ENCODE results near the gene COPA. TPM values are rescaled to one million over a fixed set of nuclear protein-coding genes. Genes with fewer than 3 reads are reported as not detected.

COPA gene
- polyA plus RNA-seq, 3 donors = 76.7 to 199 (median 195) TPM

DNA sequence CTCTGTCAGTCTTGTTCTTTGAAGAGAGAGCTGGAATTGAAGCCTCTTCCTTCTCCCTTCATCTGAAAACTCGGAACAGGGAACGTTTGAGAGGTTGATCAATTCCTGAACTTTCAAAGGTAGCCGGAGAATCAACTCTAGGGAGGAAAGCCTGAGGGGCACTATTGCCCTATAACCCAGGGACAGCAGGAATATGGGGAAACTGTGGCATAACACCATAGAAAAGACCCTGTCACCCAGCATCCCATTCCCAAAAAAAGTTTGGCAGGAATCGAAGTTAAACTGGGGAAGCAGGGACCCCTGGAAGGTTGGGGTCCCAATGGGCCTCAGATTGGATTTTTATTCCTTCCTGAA lies 18.7 kb upstream of the COPA start:
- Histone ChIP-seq H3K27me3 (ENCODE audit: control insufficient read depth in 2 of 2, insufficient read depth in 2 of 2, low read length in 2 of 2) (no peaks in the 10 kb centered on the region), H3K4me2 (replicated peaks; ENCODE audit: extremely low read depth, low read length, poor library complexity, severe bottlenecking) (no peak overlapping the region), H3K9me3 (replicated peaks in 1 of 2; ENCODE audit: control insufficient read depth in 1 of 2, insufficient read depth in 1 of 2, low read length in 2 of 2) (no peaks in the 10 kb centered on the region), H3K9ac (ENCODE audit: insufficient read depth, low read length, poor library complexity, severe bottlenecking) (no peak overlapping the region), H3K27ac (ENCODE audit: low read depth in 1 of 2, low read length in 2 of 2) (no peak overlapping the region), H3K4me1 (ENCODE audit: control insufficient read depth in 1 of 2, insufficient read depth in 2 of 2, low read length in 2 of 2) (no peaks in the 10 kb centered on the region), H2AFZ (ENCODE audit: insufficient read depth, low read depth, low read length, poor library complexity, severe bottlenecking) (no peak overlapping the region), H3K79me2 (ENCODE audit: insufficient read depth, low read length) (no peaks in the 10 kb centered on the region), H4K20me1 (ENCODE audit: insufficient read depth, low read length) (peaks cover 16% of the 10 kb centered on the region), H3K4me3 (replicated peaks in 1 of 3; ENCODE audit: low read depth in 2 of 3, low read length in 3 of 3) (no peak overlapping the region), H3K36me3 (replicated peaks in 1 of 2; ENCODE audit: control insufficient read depth in 1 of 2, insufficient read depth in 2 of 2, low read length in 2 of 2) (peaks cover 33 to 51% of the 10 kb centered on the region in 2 donors)
- WGBS (ENCODE audit: insufficient coverage) = no CpG with 5 or more reads among the region's 4 CpGs
- DNase-seq = no peak
- TF ChIP-seq, protein P1, sequence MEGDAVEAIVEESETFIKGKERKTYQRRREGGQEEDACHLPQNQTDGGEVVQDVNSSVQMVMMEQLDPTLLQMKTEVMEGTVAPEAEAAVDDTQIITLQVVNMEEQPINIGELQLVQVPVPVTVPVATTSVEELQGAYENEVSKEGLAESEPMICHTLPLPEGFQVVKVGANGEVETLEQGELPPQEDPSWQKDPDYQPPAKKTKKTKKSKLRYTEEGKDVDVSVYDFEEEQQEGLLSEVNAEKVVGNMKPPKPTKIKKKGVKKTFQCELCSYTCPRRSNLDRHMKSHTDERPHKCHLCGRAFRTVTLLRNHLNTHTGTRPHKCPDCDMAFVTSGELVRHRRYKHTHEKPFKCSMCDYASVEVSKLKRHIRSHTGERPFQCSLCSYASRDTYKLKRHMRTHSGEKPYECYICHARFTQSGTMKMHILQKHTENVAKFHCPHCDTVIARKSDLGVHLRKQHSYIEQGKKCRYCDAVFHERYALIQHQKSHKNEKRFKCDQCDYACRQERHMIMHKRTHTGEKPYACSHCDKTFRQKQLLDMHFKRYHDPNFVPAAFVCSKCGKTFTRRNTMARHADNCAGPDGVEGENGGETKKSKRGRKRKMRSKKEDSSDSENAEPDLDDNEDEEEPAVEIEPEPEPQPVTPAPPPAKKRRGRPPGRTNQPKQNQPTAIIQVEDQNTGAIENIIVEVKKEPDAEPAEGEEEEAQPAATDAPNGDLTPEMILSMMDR (IDR thresholded peaks at IDR 0.05) = no peak
- H3K27me3 Mint-ChIP-seq (ENCODE audit: low read depth in 3 of 3) = peaks cover 0 to 3% (median 2%) of the 10 kb centered on the region in 3 donors
- no peak overlapping the region for H3K27ac Mint-ChIP-seq
- intact Hi-C loops (cut with micrococcal nuclease) = no loop called here
- H3K4me1 Mint-ChIP-seq = peaks cover 6% of the 10 kb centered on the region
- peaks cover 42 to 47% of the 10 kb centered on the region in 2 donors for H3K36me3 Mint-ChIP-seq
- H3K4me3 Mint-ChIP-seq = no peak overlapping the region
- H3K9me3 Mint-ChIP-seq = peaks cover 0 to 1% (median 0%) of the 10 kb centered on the region in 7 donors

- no peaks in the 10 kb centered on the region for H3K9me3 ChIP-seq (replicated peaks in 1 of 2; ENCODE audit: control insufficient read depth in 1 of 2, insufficient read depth in 1 of 2, low read length in 2 of 2)
- WGBS (ENCODE audit: insufficient coverage) = 100% methylated on average over 2 of the region's 2 CpGs
- H3K27ac ChIP-seq (ENCODE audit: low read depth in 1 of 2, low read length in 2 of 2) = no peak overlapping the region
- intact Hi-C loops (cut with micrococcal nuclease) = no loop called here
- Mint-ChIP-seq H3K9me3 (peaks cover 0 to 1% (median 0%) of the 10 kb centered on the region in 7 donors), H3K27ac (peak overlapping the region in 3 of 7 donors; percentile 68 to 79 (median 76)), H3K36me3 (peaks cover 48 to 53% of the 10 kb centered on the region in 2 donors), H3K27me3 (ENCODE audit: low read depth in 3 of 3) (peaks cover 0 to 3% (median 2%) of the 10 kb centered on the region in 3 donors), H3K4me3 (no peak overlapping the region), H3K4me1 (peaks cover 6% of the 10 kb centered on the region)
- H3K4me3 ChIP-seq (replicated peaks in 1 of 3; ENCODE audit: low read depth in 2 of 3, low read length in 3 of 3) = no peak overlapping the region
- no peaks in the 10 kb centered on the region for H3K4me1 ChIP-seq (ENCODE audit: control insufficient read depth in 1 of 2, insufficient read depth in 2 of 2, low read length in 2 of 2)
- DNase-seq = no peak
- peaks cover 39 to 57% of the 10 kb centered on the region in 2 donors for H3K36me3 ChIP-seq (replicated peaks in 1 of 2; ENCODE audit: control insufficient read depth in 1 of 2, insufficient read depth in 2 of 2, low read length in 2 of 2)
- H3K9ac ChIP-seq (ENCODE audit: insufficient read depth, low read length, poor library complexity, severe bottlenecking) = no peak overlapping the region
- no peak overlapping the region for H3K4me2 ChIP-seq (replicated peaks; ENCODE audit: extremely low read depth, low read length, poor library complexity, severe bottlenecking)
- H3K27me3 ChIP-seq (ENCODE audit: control insufficient read depth in 2 of 2, insufficient read depth in 2 of 2, low read length in 2 of 2) = no peaks in the 10 kb centered on the region
- peaks cover 18% of the 10 kb centered on the region for H4K20me1 ChIP-seq (ENCODE audit: insufficient read depth, low read length)
- H2AFZ ChIP-seq (ENCODE audit: insufficient read depth, low read depth, low read length, poor library complexity, severe bottlenecking) = no peak overlapping the region
- no peaks in the 10 kb centered on the region for H3K79me2 ChIP-seq (ENCODE audit: insufficient read depth, low read length)
- TF ChIP-seq, protein P1 (IDR thresholded peaks at IDR 0.05) = no peak
These were observed 18.1 kb upstream of the COPA start for GRCh38 chr1:160361199-160361598.
